HG02571 (cell line): ENCODE measurements around the gene KLHL13.
"Not testable (repeated sequence)": the region's sequence is repeated elsewhere in the genome, so short reads cannot be mapped to it uniquely, and the experiment has no call there.

Experiments used
- ATAC-seq: cut with Tn5 transposase; IDR thresholded peaks from one replicate; pipeline ENCODE4 v1.9.1; 2021; ENCODE audit warnings: mild to moderate bottlenecking, moderate library complexity; ENCODE audit not compliant: unreplicated experiment

The KLHL13 gene

DNA sequence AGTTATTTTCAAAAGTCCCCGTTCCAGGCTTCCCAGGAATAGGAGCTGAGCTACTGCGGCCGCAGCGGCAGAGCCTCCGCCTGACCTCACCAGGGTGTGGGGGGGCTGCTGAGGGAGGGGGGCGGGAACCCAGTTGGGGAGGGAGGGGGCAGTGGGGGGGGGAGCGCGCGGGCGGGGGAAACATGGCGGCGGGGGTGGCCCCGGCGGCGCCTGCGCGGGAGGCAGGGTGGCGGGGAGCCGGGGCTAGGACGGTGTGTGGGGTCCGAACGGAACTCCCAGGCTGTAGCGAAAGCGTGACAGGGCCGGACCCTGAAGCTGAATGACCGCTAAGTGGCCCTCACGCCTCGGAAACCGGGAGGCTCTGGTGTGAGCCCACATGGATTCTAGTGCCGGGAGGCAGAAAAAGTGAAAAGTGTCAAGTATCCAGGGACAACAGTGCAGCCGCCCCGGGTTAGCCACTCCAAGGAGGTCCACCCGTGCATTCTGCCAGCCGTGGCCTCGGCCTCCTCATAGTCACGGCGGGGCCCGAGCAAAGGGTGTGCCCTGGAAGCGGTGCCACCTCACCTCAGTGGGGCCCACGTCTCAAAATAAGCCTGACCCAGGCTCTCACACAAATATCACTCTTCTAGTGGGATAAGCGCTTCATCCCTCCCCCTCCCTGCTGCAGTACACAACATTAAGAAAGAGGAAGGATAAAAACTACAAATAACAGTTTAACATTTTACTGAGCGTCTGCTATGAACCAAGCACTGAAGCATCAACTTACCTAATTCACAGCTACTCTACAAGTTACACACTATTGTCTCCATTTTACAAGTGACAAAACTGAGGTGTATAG is at the start of gene KLHL13:
Gene KLHL13 (minus strand): TSS at position 98 of the 838 bp plus-strand sequence. CDS start 88,337 bp downstream, outside the sequence.
- no peak for ATAC-seq

- no peak for ATAC-seq
Measured at GRCh38 chrX:118164138-118164537, 47.5 kb upstream of the KLHL13 start.

- ATAC-seq, result no peak
Measured at GRCh38 chrX:118156953-118157608, 40.5 kb upstream of the KLHL13 start.

GRCh38 chrX:118156254-118156952 is 39.8 kb upstream of the KLHL13 start:
- no peak for ATAC-seq

DNA sequence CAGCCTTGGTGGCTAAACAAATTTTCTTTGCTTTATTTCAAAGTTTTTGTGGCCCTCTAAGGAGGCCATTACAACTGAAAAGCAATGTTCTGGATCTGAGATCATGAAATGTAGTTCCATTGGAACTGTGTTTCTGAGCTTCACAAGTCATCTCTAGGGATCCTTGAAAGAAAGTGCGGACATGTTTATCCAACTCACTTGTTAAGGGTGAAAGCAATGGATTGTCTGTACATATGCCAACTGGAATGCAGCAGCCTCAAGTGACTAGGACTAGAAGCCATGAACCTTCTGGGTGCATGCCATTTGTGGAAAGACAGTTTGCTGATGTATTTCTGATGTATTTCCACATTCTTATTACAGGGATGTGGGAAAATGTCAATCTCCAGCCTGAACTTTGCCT is 36.7 kb upstream of the KLHL13 start:
- ATAC-seq, result no peak

GRCh38 chrX:118152721-118153120 is 36.1 kb upstream of the KLHL13 start:
- ATAC-seq, result no peak

- no peak for ATAC-seq
Measured at GRCh38 chrX:118148737-118149136, 32.1 kb upstream of the KLHL13 start.

DNA sequence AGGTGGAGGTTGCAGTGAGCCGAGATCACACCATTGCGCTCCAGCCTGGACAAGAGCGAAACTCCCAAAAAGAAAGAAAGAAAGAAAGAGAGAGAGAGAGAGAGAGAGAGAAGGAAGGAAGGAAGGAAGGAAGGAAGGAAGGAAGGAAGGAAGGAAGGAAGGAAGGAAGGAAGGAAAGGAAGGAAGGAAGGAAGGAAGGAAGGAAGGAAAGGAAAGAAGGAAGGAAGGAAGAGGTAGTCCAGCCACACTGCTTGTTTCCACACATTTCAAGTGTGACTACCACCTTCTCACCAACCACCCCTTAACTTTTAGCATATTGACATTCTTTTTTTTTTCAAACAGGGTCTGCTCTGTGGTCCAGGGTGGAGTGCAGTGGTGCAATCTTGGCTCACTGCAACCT is 31.2 kb upstream of the KLHL13 start:
- ATAC-seq, result not testable (repeated sequence)

DNA sequence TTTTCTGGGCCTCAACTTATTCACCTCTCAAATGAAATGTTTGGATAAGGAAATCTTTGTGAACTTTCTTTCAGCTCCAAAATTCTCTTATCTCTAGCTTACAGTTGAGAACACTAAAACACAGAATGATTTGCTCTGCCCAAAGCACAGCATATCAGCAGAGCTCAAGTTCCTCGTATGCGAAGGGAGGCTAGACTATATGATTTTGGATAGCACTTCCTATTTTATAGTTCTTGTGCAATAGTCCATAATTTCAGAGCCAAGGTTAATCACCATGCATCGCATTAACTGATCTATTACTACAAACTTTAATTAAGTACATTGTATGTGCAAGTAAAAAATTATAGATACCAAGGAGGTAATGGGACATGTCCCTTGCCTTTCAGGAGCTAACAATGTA is 27.0 kb upstream of the KLHL13 start:
- no peak for ATAC-seq

DNA sequence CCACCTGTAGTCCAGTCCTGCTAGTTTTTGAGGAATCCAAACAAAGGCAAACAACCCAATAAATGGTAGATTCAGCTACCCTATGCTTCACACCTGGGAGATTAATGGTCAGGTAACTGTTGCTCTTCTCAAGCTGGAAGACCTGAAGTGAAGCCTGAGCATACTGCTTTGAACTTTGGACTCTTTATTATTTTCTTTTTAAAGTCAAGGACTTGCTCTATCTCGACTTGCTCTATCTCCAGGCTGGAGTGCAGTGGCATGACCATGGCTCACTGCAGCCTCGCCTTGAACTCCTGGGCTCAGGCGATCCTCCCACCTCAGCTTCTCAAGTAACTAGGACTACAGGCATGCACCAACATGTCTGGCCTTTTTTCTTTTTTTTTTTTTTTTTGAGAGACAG is 14.7 kb upstream of the KLHL13 start:
- ATAC-seq, result no peak

- no peak for ATAC-seq
Measured at GRCh38 chrX:118129681-118130080, 13.1 kb upstream of the KLHL13 start.

- no peak for ATAC-seq
Measured at GRCh38 chrX:118128724-118129123, 12.1 kb upstream of the KLHL13 start.

- no peak for ATAC-seq
Measured at GRCh38 chrX:118126286-118126685, 9.7 kb upstream of the KLHL13 start.

DNA sequence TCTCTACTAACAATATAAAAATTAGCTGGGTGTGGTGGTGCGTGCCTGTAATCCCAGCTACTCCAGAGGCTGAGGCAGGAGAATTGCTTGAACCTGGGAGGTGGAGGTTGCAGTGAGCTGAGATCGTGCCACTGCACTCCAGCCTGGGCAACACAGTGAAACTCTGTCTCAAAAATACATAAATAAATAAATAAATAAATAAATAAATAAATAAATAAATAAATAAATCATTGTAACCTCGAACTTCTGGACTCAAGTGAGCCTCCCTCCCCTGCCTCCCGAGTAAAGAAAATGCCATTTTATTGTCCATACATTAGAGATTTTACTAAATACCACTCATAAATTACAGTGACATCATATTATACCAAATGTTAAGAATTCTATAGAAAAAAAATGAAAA is 7.6 kb upstream of the KLHL13 start:
- ATAC-seq, result not testable (repeated sequence)

DNA sequence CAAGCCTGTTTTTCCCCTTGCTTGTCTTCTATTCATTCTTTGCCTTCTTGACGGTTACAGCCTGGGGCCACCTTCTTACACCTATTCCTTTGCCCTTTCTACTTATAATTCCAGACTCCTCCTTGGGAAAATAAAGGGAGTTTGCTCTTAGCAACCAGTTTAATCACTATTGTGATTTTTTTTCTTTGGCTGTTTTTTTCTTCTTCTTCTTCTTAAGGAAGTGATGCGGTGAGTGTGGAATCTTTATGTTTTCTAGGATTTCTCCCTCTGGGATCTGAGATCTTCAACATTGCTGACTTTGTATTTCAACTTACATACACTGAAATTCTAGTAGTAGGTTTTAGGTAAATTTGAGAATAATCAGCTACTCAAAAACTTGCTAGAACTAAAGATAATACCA is 1.1 kb upstream of the KLHL13 start:
- no peak for ATAC-seq

DNA sequence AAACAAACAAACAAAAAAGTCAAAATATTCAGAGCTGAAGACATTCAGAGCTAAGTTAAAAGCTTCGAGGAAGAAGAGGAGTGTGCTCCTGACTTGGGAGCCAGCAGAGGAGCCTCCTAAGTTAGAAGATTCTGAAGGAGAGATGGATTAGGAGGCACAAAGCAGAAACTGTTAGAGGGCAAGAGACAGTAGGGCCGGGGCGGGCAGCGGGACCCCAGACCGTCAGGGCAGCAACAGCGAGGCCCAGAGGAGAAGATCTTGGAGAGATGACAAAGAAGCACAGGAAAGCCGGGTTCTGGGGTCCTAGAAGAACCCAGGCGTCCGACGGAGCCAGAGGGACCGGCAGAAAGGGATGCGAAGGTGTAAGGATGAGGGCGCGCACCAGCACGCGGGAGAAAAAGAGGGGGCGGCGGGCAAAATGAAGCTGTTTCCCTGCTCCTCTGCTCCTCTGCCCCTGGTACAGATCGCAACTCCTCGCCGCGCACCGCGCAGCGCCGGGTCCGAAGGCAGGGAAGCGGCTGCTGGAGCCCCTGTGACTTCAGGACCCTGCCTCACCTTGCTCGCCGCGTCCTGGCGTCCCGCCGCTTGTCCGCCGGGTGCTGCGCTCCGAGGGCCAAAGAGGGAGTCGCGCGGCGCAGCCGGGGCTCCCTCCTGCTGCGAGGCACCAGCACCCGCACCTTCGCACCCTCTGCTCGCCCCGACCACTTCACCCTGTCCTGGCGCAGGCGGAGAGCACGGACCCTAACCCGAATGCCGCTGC is 477 bp downstream of the KLHL13 start:
- ATAC-seq, result no peak

DNA sequence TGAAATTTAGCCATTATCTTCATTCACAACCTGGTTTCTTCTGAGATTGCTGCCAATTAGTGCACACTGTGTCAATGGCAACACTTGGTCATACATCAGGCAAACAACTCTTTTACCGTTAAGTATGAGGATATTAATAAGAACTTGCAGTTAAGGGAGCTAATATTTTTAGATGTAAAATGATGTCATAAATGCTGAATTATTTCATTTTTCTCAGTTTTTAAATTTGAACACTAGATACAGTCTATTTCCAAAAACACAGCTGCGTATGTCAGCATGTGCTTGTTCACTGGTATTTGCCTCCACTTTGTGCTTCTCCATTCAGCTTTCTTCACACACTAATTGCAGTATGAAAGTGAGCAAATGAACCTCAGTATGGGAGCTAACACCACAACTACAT is 1.6 kb downstream of the KLHL13 start:
- ATAC-seq, result no peak

DNA sequence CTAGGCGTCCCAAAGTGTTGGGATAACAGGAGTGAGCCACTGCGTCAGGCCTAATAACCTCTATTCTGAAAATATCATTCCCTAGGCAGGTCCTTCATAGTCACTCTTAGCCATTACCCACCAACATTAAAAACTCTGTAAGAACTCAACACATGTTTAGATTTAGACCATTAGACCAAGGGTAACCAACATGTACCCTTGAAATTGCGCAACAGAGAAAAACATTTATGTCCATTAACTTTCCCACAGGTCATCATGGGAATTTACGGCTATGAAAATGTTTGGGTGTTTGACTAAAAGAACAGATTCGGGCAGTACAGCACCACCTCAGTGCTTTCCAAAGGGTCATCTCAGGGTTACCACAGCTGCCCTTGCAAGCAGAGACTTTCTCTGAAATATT is 7.5 kb downstream of the KLHL13 start:
- ATAC-seq, result no peak

- ATAC-seq, result no peak
Measured at GRCh38 chrX:118108304-118108703, 8.3 kb downstream of the KLHL13 start.

DNA sequence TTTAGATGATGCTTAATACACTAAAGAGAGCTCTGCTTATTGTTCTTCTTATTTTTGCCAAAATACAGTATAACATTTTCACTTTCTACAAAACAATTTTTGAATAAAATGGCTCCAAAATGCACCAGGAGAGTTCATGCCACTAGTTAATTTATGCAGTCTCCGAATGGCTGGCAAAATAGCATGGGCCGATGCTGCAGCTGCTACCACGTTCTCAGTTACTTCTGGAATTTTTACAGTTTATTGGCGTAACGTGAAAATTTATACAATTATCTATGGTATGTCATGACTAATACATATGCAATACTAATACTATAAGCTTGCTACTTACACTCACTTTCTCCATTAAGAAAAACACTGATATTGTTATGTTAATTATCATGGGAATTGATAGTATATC is 16.5 kb downstream of the KLHL13 start:
- ATAC-seq, result no peak

- no peak for ATAC-seq
Measured at GRCh38 chrX:118088084-118088483, 28.5 kb downstream of the KLHL13 start.
